Glutamatergic neuron (in vitro differentiated cells): ENCODE results near the gene PRKAG2. TPM values are rescaled to one million over a fixed set of nuclear protein-coding genes. Genes with fewer than 3 reads are reported as not detected.

ENCODE experiments used
- DNase-seq: peaks from one replicate; pipeline ENCODE4 v3.0.0; 2022
- H3K27ac Mint-ChIP-seq: one replicate; pipeline ENCODE4 v1.8.0; 2020; ENCODE audit warnings: mild to moderate bottlenecking, mixed read lengths, inconsistent platforms; ENCODE audit not compliant: unreplicated experiment
- H3K27me3 Mint-ChIP-seq: one replicate; pipeline ENCODE4 v1.8.0; 2020; ENCODE audit warnings: mild to moderate bottlenecking, moderate library complexity, mixed read lengths, inconsistent platforms; ENCODE audit not compliant: unreplicated experiment
- H3K36me3 Mint-ChIP-seq: one replicate; pipeline ENCODE4 v1.8.0; 2020; ENCODE audit warnings: mild to moderate bottlenecking, mixed read lengths, inconsistent platforms; ENCODE audit not compliant: unreplicated experiment
- H3K4me1 Mint-ChIP-seq: one replicate; pipeline ENCODE4 v1.8.0; 2020; ENCODE audit warnings: mild to moderate bottlenecking, low read depth, mixed read lengths, inconsistent platforms; ENCODE audit not compliant: unreplicated experiment
- H3K4me3 Mint-ChIP-seq: one replicate; pipeline ENCODE4 v1.8.0; 2020; ENCODE audit warnings: mild to moderate bottlenecking, mixed read lengths, inconsistent platforms; ENCODE audit not compliant: unreplicated experiment
- H3K9me3 Mint-ChIP-seq: one replicate; pipeline ENCODE4 v1.8.0; 2020; ENCODE audit warnings: mild to moderate bottlenecking, moderate library complexity, mixed read lengths, inconsistent platforms; ENCODE audit not compliant: unreplicated experiment
- total RNA-seq: library from RNA; stranded (reverse); fragmentation: NEBNext Ultra II Directional; extraction: Animal tissue kit (Norgen Biotek cat#: 25700); gene quantifications from one replicate; pipeline ENCODE4 v1.2.1, GENCODE V29; 2021; ENCODE audit not compliant: unreplicated experiment
- TF ChIP-seq, protein P1 (sequence below): fragments of 200-600 bp; sonication (generic); IDR thresholded peaks from one replicate; pipeline ENCODE4 v1.5.0; 2021; ENCODE audit not compliant: partially characterized antibody, unreplicated experiment

Gene PRKAG2
- total RNA-seq, 1 donor from 2014 or later: 24.7 TPM

DNA sequence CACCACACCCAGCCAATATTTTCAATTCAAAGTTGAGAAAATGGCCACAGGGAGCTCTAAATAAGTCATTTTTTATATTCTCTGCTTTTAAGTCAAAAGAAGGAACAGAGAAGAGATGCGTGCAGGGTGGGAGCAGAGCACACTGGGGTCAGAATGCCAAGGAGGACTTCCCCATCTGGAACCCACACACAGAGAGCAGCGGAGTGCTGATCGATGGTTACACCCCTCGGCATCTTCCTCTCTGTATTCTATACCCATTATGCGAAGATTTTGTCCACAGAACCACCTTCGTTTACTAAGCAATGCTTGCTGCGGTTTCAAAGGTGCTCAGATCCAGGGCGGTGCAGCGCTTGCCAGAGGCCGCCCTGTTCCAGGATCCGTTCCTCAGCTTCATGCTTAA lies 265.9 kb downstream of the PRKAG2 start:
- H3K27ac Mint-ChIP-seq: no peak overlapping the region
- peaks cover 7% of the 10 kb centered on the region for H3K27me3 Mint-ChIP-seq
- no peak overlapping the region for H3K4me3 Mint-ChIP-seq
- no peaks in the 10 kb centered on the region for H3K9me3 Mint-ChIP-seq
- DNase-seq: no peak
- H3K36me3 Mint-ChIP-seq: peaks cover 6% of the 10 kb centered on the region
- H3K4me1 Mint-ChIP-seq: peaks cover 3% of the 10 kb centered on the region
- TF ChIP-seq, protein P1, sequence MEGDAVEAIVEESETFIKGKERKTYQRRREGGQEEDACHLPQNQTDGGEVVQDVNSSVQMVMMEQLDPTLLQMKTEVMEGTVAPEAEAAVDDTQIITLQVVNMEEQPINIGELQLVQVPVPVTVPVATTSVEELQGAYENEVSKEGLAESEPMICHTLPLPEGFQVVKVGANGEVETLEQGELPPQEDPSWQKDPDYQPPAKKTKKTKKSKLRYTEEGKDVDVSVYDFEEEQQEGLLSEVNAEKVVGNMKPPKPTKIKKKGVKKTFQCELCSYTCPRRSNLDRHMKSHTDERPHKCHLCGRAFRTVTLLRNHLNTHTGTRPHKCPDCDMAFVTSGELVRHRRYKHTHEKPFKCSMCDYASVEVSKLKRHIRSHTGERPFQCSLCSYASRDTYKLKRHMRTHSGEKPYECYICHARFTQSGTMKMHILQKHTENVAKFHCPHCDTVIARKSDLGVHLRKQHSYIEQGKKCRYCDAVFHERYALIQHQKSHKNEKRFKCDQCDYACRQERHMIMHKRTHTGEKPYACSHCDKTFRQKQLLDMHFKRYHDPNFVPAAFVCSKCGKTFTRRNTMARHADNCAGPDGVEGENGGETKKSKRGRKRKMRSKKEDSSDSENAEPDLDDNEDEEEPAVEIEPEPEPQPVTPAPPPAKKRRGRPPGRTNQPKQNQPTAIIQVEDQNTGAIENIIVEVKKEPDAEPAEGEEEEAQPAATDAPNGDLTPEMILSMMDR: no peak

DNA sequence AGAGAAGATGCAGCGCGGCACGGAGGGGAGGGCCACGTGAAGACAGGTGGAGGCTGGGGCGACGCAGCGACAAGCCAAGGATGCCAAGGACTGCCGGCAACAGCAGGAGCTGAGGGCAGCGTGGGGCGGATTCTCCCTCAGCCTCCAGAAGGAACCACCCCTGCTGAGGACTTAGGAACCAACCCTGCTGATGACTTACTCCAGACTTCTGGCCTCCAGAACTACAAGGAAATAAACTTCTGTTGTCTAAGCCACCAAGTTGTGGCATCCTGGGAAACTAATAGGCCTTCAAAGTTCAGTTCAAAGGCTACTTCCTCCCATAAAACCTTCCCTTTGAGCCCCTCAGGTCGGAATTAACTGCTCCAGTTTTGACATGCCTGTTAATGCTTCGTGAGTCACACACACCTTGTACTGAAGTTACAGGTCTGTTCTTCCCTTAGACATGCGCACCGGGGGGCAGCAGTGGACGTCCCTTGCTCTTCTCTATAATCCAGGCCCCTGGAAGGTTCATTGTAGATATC lies 268.8 kb downstream of the PRKAG2 start:
- no peaks in the 10 kb centered on the region for H3K4me1 Mint-ChIP-seq
- peaks cover 8% of the 10 kb centered on the region for H3K27me3 Mint-ChIP-seq
- peaks cover 1% of the 10 kb centered on the region for H3K9me3 Mint-ChIP-seq
- TF ChIP-seq, protein P1: no peak
- peaks cover 4% of the 10 kb centered on the region for H3K36me3 Mint-ChIP-seq
- DNase-seq: no peak
- no peak overlapping the region for H3K4me3 Mint-ChIP-seq
- H3K27ac Mint-ChIP-seq: no peak overlapping the region

DNA sequence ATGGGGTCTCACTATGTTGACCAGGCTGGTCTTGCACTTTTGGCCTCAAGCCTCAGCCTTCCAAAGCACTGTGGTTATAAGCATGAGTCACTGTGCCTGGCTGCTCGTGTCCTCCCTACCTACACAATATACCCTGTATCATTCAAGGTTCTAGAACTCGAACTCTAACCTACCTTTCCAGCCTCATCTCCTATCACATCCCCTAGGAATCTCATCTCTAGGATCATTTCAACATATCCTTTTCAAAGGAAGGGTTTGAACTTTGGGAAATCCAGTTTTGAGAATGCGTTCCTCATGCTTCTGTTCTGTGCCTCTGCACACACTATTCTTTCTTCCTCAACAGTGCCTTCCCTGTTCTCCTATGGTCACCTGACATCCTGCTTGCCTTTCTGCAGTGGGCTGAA lies 269.4 kb downstream of the PRKAG2 start:
- DNase-seq: no peak
- Mint-ChIP-seq H3K27me3 (peaks cover 8% of the 10 kb centered on the region), H3K4me3 (no peak overlapping the region), H3K9me3 (peaks cover 1% of the 10 kb centered on the region), H3K27ac (no peak overlapping the region), H3K36me3 (peaks cover 4% of the 10 kb centered on the region), H3K4me1 (no peaks in the 10 kb centered on the region)
- TF ChIP-seq, protein P1: no peak

DNA sequence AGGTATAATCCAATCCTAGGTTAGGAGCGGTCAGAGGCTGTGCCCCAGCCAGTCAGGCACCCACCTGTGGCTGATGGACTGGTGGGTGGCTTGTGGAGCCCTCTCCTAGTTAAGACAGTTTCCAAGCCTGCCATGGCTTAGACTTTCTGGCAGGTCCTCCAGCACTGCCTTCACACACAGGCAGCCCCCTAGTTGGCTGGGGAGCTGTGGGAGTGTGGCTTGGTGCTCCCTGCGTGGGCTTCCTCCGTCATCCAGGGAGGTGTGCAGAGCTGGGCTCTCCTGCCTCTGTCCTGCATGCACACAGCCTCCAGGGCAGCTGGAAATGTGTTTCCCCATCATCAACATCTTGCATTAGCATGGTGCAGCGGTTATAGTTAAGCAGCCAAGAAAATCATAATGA lies 273.0 kb downstream of the PRKAG2 start:
- Mint-ChIP-seq H3K36me3 (peaks cover 4% of the 10 kb centered on the region), H3K27me3 (peaks cover 8% of the 10 kb centered on the region), H3K27ac (no peak overlapping the region), H3K4me1 (peaks cover 2% of the 10 kb centered on the region), H3K4me3 (no peak overlapping the region), H3K9me3 (peaks cover 4% of the 10 kb centered on the region)
- DNase-seq: no peak
- TF ChIP-seq, protein P1: no peak

DNA sequence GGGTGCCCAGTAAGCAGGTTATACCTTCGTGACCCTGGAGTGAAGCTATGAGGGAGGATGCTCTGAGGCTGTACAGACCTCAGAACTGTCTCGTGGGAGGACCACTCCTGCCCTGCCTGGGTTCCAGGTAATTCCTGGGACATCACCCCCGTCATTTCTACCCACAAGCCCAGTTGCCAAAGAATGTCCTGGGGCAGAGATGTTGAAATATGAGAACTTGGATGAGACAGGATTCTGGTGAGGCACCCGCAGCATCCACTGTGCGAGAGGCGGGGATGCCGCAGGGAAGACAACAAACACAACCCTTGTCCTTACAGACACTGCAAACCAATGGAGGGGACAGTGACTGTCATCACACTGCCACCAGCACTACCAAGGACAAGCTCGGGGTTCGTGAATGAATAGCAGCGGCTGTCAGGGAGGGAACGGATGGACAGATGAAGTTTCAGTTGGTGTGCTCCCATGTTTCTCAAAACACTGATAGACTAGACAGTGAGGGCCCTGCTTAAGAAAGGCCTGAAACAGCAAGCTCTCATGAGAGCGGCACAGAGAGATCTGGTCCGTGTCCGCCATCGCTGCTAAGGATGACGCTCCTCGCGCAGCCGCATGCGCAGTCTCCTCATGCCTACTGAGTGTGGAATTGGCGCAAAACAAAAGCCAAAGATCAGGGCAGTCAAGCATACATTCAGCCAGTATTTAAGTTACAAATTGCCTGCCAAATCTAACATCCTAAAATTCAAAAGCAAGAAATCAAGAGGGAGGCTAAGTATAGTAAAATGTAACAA lies 275.2 kb downstream of the PRKAG2 start:
- Mint-ChIP-seq H3K9me3 (peaks cover 4% of the 10 kb centered on the region), H3K4me3 (no peak overlapping the region), H3K27me3 (peaks cover 4% of the 10 kb centered on the region), H3K27ac (no peak overlapping the region), H3K4me1 (peaks cover 2% of the 10 kb centered on the region), H3K36me3 (peaks cover 4% of the 10 kb centered on the region)
- TF ChIP-seq, protein P1: no peak
- DNase-seq: no peak
